HFFc6 (cell line): ENCODE data around the gene ACR. TPM values are rescaled to one million over a fixed set of nuclear protein-coding genes. Genes with fewer than 3 reads are reported as not detected.

Source experiments
- DNase-seq: peaks from one replicate; pipeline ENCODE4 v3.0.0-alpha.2; 2018
- H3K27ac Mint-ChIP-seq: 2 replicates; pipeline ENCODE4 v1.8.0; 2020; ENCODE audit warnings: mild to moderate bottlenecking, mixed read lengths
- H3K27me3 Mint-ChIP-seq: 2 replicates; pipeline ENCODE4 v1.8.0; 2021; ENCODE audit warnings: mild to moderate bottlenecking, moderate library complexity, mixed read lengths; ENCODE audit not compliant: insufficient read depth
- H3K36me3 Mint-ChIP-seq: 2 replicates; pipeline ENCODE4 v1.8.0; 2021; ENCODE audit warnings: low read depth, mixed read lengths
- H3K4me1 Mint-ChIP-seq: 2 replicates; pipeline ENCODE4 v1.8.0; 2020; ENCODE audit warnings: low read depth, mixed read lengths
- H3K4me3 Mint-ChIP-seq: 2 replicates; pipeline ENCODE4 v1.8.0; 2020; ENCODE audit warnings: mild to moderate bottlenecking, moderate library complexity, mixed read lengths
- H3K9me3 Mint-ChIP-seq: 2 replicates; pipeline ENCODE4 v1.8.0; 2020; ENCODE audit warnings: mild to moderate bottlenecking, mixed read lengths
- long read RNA-seq: library from polyadenylated mRNA; unstranded; transcript quantifications from one replicate; pipeline ENCODE4 v2.0.0, GENCODE V29; 2019
- total RNA-seq, 6 experiments: library from RNA; stranded (reverse); fragmentation: NEBNext Ultra II Directional; extraction: Animal tissue kit (Norgen Biotek cat#: 25700); gene quantifications; 2 replicates in 1 of 6; 3 replicates in 5 of 6; pipeline ENCODE4 v1.2.3, GENCODE V29; 2021
- TF ChIP-seq, protein P1 (sequence below): fragments of 200-600 bp; sonication (generic); IDR thresholded peaks from 2 replicates; pipeline ENCODE4 v1.5.0; 2021; ENCODE audit warnings: antibody characterized with exemption, mild to moderate bottlenecking

ACR gene
- total RNA-seq = not detected
- long read RNA-seq = 0 reads

DNA sequence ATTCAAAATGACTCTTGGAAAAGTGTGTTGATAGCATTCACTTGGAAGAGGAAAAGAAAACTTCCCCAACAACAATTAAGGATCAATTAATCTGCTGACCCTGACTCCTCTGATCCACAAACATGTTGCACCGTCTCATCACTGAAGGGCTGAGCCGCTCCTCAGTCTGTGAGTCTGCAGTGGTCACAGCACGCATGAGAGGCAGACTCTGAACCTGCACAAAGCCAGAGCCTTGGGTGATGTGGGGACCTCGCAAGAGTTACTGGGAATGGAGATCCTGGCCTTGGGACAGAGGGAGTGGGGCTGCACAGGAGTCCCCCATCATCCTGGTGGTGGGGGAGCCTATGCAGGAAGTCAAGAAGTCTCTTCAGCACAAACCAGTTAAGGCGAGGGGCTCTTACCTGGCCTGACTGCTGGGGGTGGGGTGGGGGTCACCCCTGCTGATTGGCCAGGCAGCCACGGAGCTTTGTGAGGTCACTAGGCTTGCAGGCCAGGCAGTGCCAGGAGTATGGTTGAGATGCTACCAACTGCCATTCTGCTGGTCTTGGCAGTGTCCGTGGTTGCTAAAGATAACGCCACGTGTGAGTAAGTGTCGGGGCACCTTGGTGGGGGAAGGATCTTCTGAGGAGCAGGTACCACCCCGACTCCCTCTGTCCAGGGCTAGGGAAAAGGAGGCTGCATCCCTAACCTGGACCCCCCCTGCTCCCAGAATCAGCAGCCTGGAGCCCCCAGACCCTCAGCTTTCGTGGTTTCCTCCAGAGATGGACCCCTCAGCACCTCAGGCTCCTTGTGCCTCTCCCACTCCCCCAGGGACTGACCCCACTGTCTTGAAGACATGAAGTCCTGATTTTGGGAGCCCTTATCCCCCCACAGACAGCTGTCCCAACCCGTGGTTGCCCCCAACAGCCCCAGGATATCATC lies at the start of gene ACR:
ACR (plus strand) TSS at position 477 of the 921 bp plus-strand sequence; CDS start at position 509, 32 bp downstream.
- H3K4me1 Mint-ChIP-seq = peaks cover 12% of the 10 kb centered on the region
- no peak within 1 kb of the TSS for H3K4me3 Mint-ChIP-seq
- H3K9me3 Mint-ChIP-seq = no peaks in the 10 kb centered on the region
- TF ChIP-seq, protein P1, sequence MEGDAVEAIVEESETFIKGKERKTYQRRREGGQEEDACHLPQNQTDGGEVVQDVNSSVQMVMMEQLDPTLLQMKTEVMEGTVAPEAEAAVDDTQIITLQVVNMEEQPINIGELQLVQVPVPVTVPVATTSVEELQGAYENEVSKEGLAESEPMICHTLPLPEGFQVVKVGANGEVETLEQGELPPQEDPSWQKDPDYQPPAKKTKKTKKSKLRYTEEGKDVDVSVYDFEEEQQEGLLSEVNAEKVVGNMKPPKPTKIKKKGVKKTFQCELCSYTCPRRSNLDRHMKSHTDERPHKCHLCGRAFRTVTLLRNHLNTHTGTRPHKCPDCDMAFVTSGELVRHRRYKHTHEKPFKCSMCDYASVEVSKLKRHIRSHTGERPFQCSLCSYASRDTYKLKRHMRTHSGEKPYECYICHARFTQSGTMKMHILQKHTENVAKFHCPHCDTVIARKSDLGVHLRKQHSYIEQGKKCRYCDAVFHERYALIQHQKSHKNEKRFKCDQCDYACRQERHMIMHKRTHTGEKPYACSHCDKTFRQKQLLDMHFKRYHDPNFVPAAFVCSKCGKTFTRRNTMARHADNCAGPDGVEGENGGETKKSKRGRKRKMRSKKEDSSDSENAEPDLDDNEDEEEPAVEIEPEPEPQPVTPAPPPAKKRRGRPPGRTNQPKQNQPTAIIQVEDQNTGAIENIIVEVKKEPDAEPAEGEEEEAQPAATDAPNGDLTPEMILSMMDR = no peak
- no peak for DNase-seq
- H3K27me3 Mint-ChIP-seq = peaks cover 40% of the 10 kb centered on the region
- no peak within 1 kb of the TSS for H3K27ac Mint-ChIP-seq
- H3K36me3 Mint-ChIP-seq = no peaks in the 10 kb centered on the region

DNA sequence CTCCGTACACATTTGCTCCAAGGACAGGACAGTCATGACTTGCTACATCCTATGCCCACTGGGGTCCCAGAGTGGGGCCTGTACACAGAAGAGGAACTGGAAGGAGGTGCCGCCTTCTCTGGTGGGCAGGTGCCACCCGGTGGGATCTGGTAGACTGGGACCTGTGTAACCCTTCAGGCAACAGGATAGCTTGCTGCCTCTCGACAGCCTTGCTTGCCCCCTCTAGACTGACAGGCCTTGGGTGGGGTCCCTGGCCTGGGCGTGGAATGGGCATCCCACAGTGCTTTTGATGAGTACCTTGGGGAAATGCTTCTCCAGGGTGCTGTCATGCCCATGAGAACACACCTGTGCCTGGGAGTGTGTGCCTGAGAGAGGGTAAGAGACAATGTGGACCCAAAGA lies 49.6 kb upstream of the ACR start:
- no peak for DNase-seq
- H3K27me3 Mint-ChIP-seq = peaks cover 28% of the 10 kb centered on the region

DNA sequence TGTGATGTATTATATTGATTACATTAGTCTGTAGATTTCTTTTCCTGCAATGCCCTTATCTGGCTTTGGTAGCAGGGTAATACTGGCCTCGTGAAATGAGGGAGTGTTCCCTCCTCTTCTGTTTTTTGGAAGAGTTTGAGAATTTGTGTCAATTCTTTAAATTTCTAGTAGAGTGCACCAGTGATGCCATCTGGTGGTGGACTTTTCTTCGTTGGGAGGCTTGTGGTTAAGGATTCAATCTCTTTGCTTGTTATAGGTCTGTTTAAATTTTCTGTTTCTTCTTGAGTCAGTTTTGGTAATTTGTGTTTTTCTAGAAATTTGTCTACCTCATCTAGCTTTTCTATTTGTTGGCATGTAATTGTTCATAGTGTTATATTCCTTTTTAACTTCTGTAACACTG lies 46.5 kb upstream of the ACR start:
- Mint-ChIP-seq H3K4me1 (no peaks in the 10 kb centered on the region), H3K4me3 (no peak overlapping the region), H3K9me3 (peaks cover 4% of the 10 kb centered on the region; the same call in 1 of the 2 replicates), H3K27ac (no peak overlapping the region), H3K36me3 (no peaks in the 10 kb centered on the region), H3K27me3 (peaks cover 21% of the 10 kb centered on the region)
- peak; percentile 43 for DNase-seq
- TF ChIP-seq, protein P1 = peak; percentile 83

More for the DNA sequence above, 49.6 kb upstream of the ACR start:
- H3K36me3 Mint-ChIP-seq = no peaks in the 10 kb centered on the region
- TF ChIP-seq, protein P1 = no peak
- H3K4me3 Mint-ChIP-seq = no peak overlapping the region
- peaks cover 4% of the 10 kb centered on the region for H3K9me3 Mint-ChIP-seq
- H3K27ac Mint-ChIP-seq = no peak overlapping the region
- no peaks in the 10 kb centered on the region for H3K4me1 Mint-ChIP-seq

- H3K27ac Mint-ChIP-seq = no peak overlapping the region
- H3K9me3 Mint-ChIP-seq = peaks cover 4% of the 10 kb centered on the region; the same call in 1 of the 2 replicates
- TF ChIP-seq, protein P1 = no peak
- H3K36me3 Mint-ChIP-seq = no peaks in the 10 kb centered on the region
- peaks cover 18% of the 10 kb centered on the region for H3K27me3 Mint-ChIP-seq
- no peaks in the 10 kb centered on the region for H3K4me1 Mint-ChIP-seq
- H3K4me3 Mint-ChIP-seq = no peak overlapping the region
- no peak for DNase-seq
These were observed 44.5 kb upstream of the ACR start for GRCh38 chr22:50693462-50693861.

DNA sequence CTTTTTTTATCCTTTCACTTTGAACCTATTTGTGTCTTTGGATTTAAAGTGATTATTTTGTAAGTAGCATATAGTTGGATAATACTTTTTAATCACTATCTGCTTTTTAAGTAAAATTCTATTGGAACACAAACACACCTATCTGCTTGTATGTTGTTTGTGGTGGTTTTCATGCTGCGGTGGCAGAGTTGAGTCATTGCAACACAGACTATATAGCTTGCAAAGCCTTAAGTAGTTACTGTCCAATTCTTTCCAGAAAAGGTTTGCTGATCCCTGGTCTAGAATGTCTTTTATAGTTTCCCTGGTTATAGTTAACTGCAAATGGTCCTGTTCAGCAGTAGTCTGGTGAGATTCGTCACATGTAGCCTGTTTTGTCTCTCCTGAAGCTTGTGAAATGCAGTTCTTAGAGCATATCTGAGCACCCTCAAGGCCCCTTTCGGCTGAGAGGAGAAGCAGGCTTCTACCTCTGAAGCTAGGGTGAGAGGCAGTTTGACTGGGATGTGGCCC lies 43.9 kb upstream of the ACR start:
- no peak for DNase-seq
- H3K36me3 Mint-ChIP-seq = no peaks in the 10 kb centered on the region
- H3K4me3 Mint-ChIP-seq = no peak overlapping the region
- H3K27ac Mint-ChIP-seq = no peak overlapping the region
- peaks cover 15% of the 10 kb centered on the region for H3K27me3 Mint-ChIP-seq
- H3K9me3 Mint-ChIP-seq = peaks cover 4% of the 10 kb centered on the region; the same call in 1 of the 2 replicates
- H3K4me1 Mint-ChIP-seq = no peaks in the 10 kb centered on the region
- TF ChIP-seq, protein P1 = no peak
